IMR-90 (cell line): Measurements from ENCODE around the gene MORC2. TPM values are rescaled to one million over a fixed set of nuclear protein-coding genes. Genes with fewer than 3 reads are reported as not detected.

ENCODE experiments used
- ATAC-seq: fragments of 200-7000 bp; cut with Tn5 transposase; 2 replicates; pipeline ENCODE4 v1.9.1; 2020; ENCODE audit warnings: low read depth, mild to moderate bottlenecking, moderate library complexity
- BruUV-seq: library from RNA; stranded (reverse); fragments of 400-500 nt; replicated peaks from 2 replicates; lab custom pipeline; 2021; lab: Mats Ljungman, UMichigan
- CTCF ChIA-PET: fragments of 300-600 bp; formaldehyde crosslinking; extraction: SDS; loops from one replicate; lab custom pipeline; 2021; ENCODE audit warnings: antibody characterized with exemption; lab: Yijun Ruan, JAX
- POLR2A ChIA-PET: fragments of 300-600 bp; sonication (Branson Sonifier 250); formaldehyde crosslinking; loops from one replicate; lab custom pipeline; 2022; ENCODE audit warnings: antibody characterized with exemption; ENCODE audit not compliant: unreplicated experiment; lab: Charles Lee
- DNase-seq: peaks from one replicate; pipeline ENCODE4 v3.0.0; 2013
- H2AFZ ChIP-seq: replicated peaks from 2 replicates; pipeline ENCODE3; 2013; ENCODE audit warnings: low read length, mild to moderate bottlenecking; ENCODE audit not compliant: poor library complexity
- H2AK5ac ChIP-seq: 2 replicates; pipeline ENCODE4 v1.6.1; 2013; ENCODE audit warnings: low read depth, low read length, inconsistent platforms
- H2AK9ac ChIP-seq: replicated peaks from 2 replicates; pipeline ENCODE3; 2013; ENCODE audit warnings: mild to moderate bottlenecking, low read depth, low read length, moderate library complexity; ENCODE audit not compliant: poor library complexity
- H2BK120ac ChIP-seq: 2 replicates; pipeline ENCODE4 v1.6.1; 2013; ENCODE audit warnings: low read depth, low read length, inconsistent platforms
- H2BK15ac ChIP-seq: 3 replicates; pipeline ENCODE4 v1.6.1; 2013; ENCODE audit warnings: low read depth, low read length, inconsistent platforms
- H2BK20ac ChIP-seq: 2 replicates; pipeline ENCODE4 v1.6.1; 2013; ENCODE audit warnings: low read depth, mild to moderate bottlenecking, inconsistent platforms, low read length, moderate library complexity
- H2BK5ac ChIP-seq: 2 replicates; pipeline ENCODE4 v1.6.1; 2013; ENCODE audit warnings: mild to moderate bottlenecking, low read depth, low read length, inconsistent platforms; ENCODE audit not compliant: poor library complexity, severe bottlenecking
- H3K14ac ChIP-seq: replicated peaks from 2 replicates; pipeline ENCODE4 v1.6.1; 2013; ENCODE audit warnings: low read depth, low read length, inconsistent platforms
- H3K18ac ChIP-seq: 2 replicates; pipeline ENCODE4 v1.6.1; 2013; ENCODE audit warnings: low read depth, low read length, control low read depth
- H3K23ac ChIP-seq: 2 replicates; pipeline ENCODE4 v1.6.1; 2013; ENCODE audit warnings: low read depth, low read length, inconsistent platforms
- H3K27ac ChIP-seq: 2 replicates; pipeline ENCODE4 v1.5.1; 2013; ENCODE audit warnings: mild to moderate bottlenecking, control low read depth, low read length; ENCODE audit not compliant: insufficient read depth
- H3K27me3 ChIP-seq: 2 replicates; pipeline ENCODE4 v1.6.1; 2013; ENCODE audit warnings: low read length; ENCODE audit not compliant: control insufficient read depth, insufficient read depth
- H3K36me3 ChIP-seq: 2 replicates; pipeline ENCODE4 v1.6.1; 2013; ENCODE audit warnings: low read length, mixed read lengths; ENCODE audit not compliant: control insufficient read depth, insufficient read depth
- H3K4ac ChIP-seq: 2 replicates; pipeline ENCODE4 v1.6.1; 2013; ENCODE audit warnings: low read depth, low read length, inconsistent platforms
- H3K4me1 ChIP-seq: 2 replicates; pipeline ENCODE4 v1.6.1; 2013; ENCODE audit warnings: low read length, mixed read lengths; ENCODE audit not compliant: control insufficient read depth, insufficient read depth
- H3K4me2 ChIP-seq: 2 replicates; pipeline ENCODE4 v1.6.1; 2013; ENCODE audit warnings: low read depth, mild to moderate bottlenecking, control low read depth, low read length, moderate library complexity
- H3K4me3 ChIP-seq: 2 replicates; pipeline ENCODE4 v1.5.1; 2013; ENCODE audit warnings: low read depth, mild to moderate bottlenecking, control low read depth, low read length, moderate library complexity; ENCODE audit not compliant: insufficient read depth
- H3K56ac ChIP-seq: 2 replicates; pipeline ENCODE4 v1.6.1; 2013; ENCODE audit warnings: low read length, inconsistent platforms; ENCODE audit not compliant: insufficient read depth; ENCODE audit errors: extremely low read depth
- H3K79me1 ChIP-seq, 2 experiments: 2 replicates each; pipeline ENCODE4 v1.6.1; 2013; ENCODE audit warnings: low read length in 2 of 2, inconsistent platforms in 1 of 2, low read depth in 1 of 2
- H3K9ac ChIP-seq: 2 replicates; pipeline ENCODE4 v1.6.1; 2013; ENCODE audit warnings: low read depth, low read length, control low read depth
- H3K9me1 ChIP-seq: 2 replicates; pipeline ENCODE4 v1.6.1; 2013; ENCODE audit warnings: low read length, inconsistent platforms; ENCODE audit not compliant: insufficient read depth
- H3K9me3 ChIP-seq: 2 replicates; pipeline ENCODE4 v1.6.1; 2013; ENCODE audit warnings: low read length; ENCODE audit not compliant: control insufficient read depth, insufficient read depth
- H4K20me1 ChIP-seq: 2 replicates; pipeline ENCODE4 v1.6.1; 2013; ENCODE audit warnings: low read length, inconsistent platforms; ENCODE audit not compliant: insufficient read depth
- H4K5ac ChIP-seq: 2 replicates; pipeline ENCODE4 v1.6.1; 2013; ENCODE audit warnings: mild to moderate bottlenecking, low read depth, low read length, control low read depth
- H4K8ac ChIP-seq, 2 experiments: 2 replicates each; pipeline ENCODE4 v1.6.1; 2013; ENCODE audit warnings: low read depth in 2 of 2, low read length in 2 of 2, control low read depth in 1 of 2, inconsistent platforms in 1 of 2
- H4K91ac ChIP-seq: 2 replicates; pipeline ENCODE4 v1.6.1; 2013; ENCODE audit warnings: low read depth, low read length, inconsistent platforms; ENCODE audit not compliant: insufficient read depth
- MAZ ChIP-seq: IDR thresholded peaks from 2 replicates; pipeline ENCODE4 v1.6.1; 2012; ENCODE audit warnings: low read depth, mild to moderate bottlenecking, low read length, improper control_type of control experiment, moderate library complexity, borderline replicate concordance
- WGBS, 2 experiments: methylation state at CpG; one replicate each; pipeline versions ENCODE4 v1.1.5 to v1.1.7; 2013; ENCODE audit warnings: missing lambda C conversion rate in 2 of 2; ENCODE audit not compliant: insufficient read length in 1 of 2; ENCODE audit errors: extremely low coverage in 2 of 2; 5-methylcytosine and 5-hydroxymethylcytosine counted together
- dilution Hi-C: fragments of 300-500 bp; cut with HindIII; formaldehyde crosslinking; loops from one replicate; pipeline ENCODE4 v1.14.3; 2018; ENCODE audit warnings: low sequenced_read_pairs; ENCODE audit not compliant: unreplicated experiment
- in situ Hi-C: fragments of 300-500 bp; cut with MboI; formaldehyde crosslinking; loops from 3 replicates; pipeline ENCODE4 v1.14.3; 2019; ENCODE audit warnings: low sequenced_read_pairs, inconsistent platforms, mixed read lengths
- intact Hi-C: fragments of 100-400 bp; cut with micrococcal nuclease; formaldehyde crosslinking; loops from 2 replicates; pipeline ENCODE4 v1.10.0; 2022
- polyA plus RNA-seq, 3 experiments: library from polyadenylated mRNA; depleted of rRNA; stranded (reverse); fragments of >200 nt; gene quantifications; 2 replicates each; pipeline ENCODE4 v1.2.3, GENCODE V29; 2012; ENCODE audit warnings: low replicate concordance in 1 of 3
- total RNA-seq: library from RNA; depleted of rRNA; stranded (reverse); fragments of >200 nt; gene quantifications from 2 replicates; pipeline ENCODE4 v1.2.3, GENCODE V29; 2012

The MORC2 gene
- total and polyA plus RNA-seq, 2 of the 4 experiments (the other 2 are of a cell fraction), result 15.8 to 24.7 TPM

DNA sequence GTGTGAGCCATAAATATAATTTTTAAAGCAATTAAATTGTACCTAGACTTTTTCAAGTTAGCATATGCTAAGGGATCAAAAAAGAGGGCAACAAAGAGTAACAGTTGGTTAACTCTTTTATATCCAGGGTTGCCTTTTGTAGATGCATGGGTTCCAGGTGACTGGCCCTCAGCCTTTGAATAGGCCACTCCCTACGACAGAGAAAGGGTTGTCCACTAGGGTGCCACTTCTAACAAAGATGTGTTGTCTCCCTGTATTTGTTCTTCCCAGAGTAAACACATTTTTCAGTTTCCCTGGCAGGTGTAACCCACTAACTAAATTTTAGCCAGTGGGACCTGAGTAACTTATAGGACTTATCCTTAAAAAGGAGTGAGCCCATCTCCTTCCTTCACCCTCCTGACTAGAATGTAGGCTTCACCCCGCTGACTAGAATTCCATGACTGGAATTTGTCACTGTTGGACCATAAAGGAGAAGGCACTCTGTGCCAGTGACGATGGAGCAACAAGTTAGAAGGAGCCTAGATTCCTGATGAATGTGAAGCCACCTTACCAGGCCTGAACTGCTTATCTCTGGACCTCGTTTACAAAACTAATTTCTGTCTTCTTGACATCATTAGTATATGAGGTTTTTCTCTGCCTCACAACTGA is 17.1 kb upstream of the MORC2 start:
- Histone ChIP-seq H4K91ac (no peak overlapping the region), H3K9me1 (no peaks in the 10 kb centered on the region), H4K5ac (no peak overlapping the region), H2AK9ac (no peak overlapping the region), H2AK5ac (no peak overlapping the region), H3K18ac (no peak overlapping the region), H3K4me1 (no peaks in the 10 kb centered on the region), H3K56ac (no peak overlapping the region), H3K9ac (no peak overlapping the region), H2BK20ac (no peak overlapping the region), H3K27ac (no peak overlapping the region), H2BK5ac (no peak overlapping the region), H4K20me1 (no peaks in the 10 kb centered on the region), H2AFZ (no peak overlapping the region), H3K14ac (no peak overlapping the region), H3K4me3 (no peak overlapping the region), H3K4ac (no peak overlapping the region), H3K4me2 (no peak overlapping the region), H4K8ac (no peak overlapping the region), H2BK15ac (no peak overlapping the region), H2BK120ac (no peak overlapping the region), H3K27me3 (no peaks in the 10 kb centered on the region), H3K36me3 (0 out of 2 replicates have a peak, but pooled peaks cover 1% of the 10 kb centered on the region), H3K79me1 (peaks cover 6 to 26% of the 10 kb centered on the region in 2 experiments; a peak in 2 of 4 replicates), H3K23ac (no peak overlapping the region), H3K9me3 (no peaks in the 10 kb centered on the region)
- ATAC-seq (no peak), DNase-seq (no peak)
- in situ Hi-C loops (no loop called here), intact Hi-C loops (no loop called here), dilution Hi-C loops (no loop called here)
- BruUV-seq, result no TSS peak
- no peak for TF ChIP-seq MAZ
- 100% methylated on average over 1 of the region's 4 CpGs; no CpG with 5 or more reads in 1 of the 2 experiments for WGBS, 2 experiments
- ChIA-PET CTCF (no interaction called here), POLR2A (no interaction called here)
